Activated naive CD8-positive, alpha-beta T cell treated with anti-CD3 and anti-CD28 coated beads, Interleukin-2, amount 10 ng/mL, durations not matched to agents 7 days and 5 days (primary cell): ENCODE results near the gene CD3E. TPM values are rescaled to one million over a fixed set of nuclear protein-coding genes. Genes with fewer than 3 reads are reported as not detected.
A peak's percentile ranks its signal among the peaks of the same experiment; 100 is the strongest.

Source experiments
- ATAC-seq: fragments of 150-1000 bp; cut with Tn5 transposase; one replicate; pipeline ENCODE4 v1.10.0; 2021; ENCODE audit warnings: low read depth, moderate library complexity
- POLR2A ChIA-PET: fragments of 350-600 bp; sonication (Branson Sonifier 250); formaldehyde crosslinking; loops from one replicate; lab custom pipeline; 2021; ENCODE audit warnings: antibody characterized with exemption; lab: Charles Lee
- DNase-seq: peaks from one replicate; pipeline ENCODE4 v3.0.0; 2021
- H3K27ac Mint-ChIP-seq: one replicate; pipeline ENCODE4 v1.8.0; 2022; ENCODE audit warnings: mild to moderate bottlenecking, mixed read lengths
- H3K27me3 Mint-ChIP-seq: one replicate; pipeline ENCODE4 v1.8.0; 2022; ENCODE audit warnings: mild to moderate bottlenecking, moderate library complexity, mixed read lengths
- H3K36me3 Mint-ChIP-seq: one replicate; pipeline ENCODE4 v1.8.0; 2021; ENCODE audit warnings: mild to moderate bottlenecking, mixed read lengths
- H3K4me1 Mint-ChIP-seq: one replicate; pipeline ENCODE4 v1.8.0; 2021; ENCODE audit warnings: mixed read lengths
- H3K4me3 Mint-ChIP-seq: one replicate; pipeline ENCODE4 v1.8.0; 2022; ENCODE audit warnings: mild to moderate bottlenecking, moderate library complexity, mixed read lengths
- H3K9me3 Mint-ChIP-seq: one replicate; pipeline ENCODE4 v1.8.0; 2021; ENCODE audit warnings: mixed read lengths
- total RNA-seq, 2 experiments: library from RNA; stranded (reverse); gene quantifications; one replicate each; pipeline ENCODE4 v1.2.3, GENCODE V29; 2021

The CD3E gene
- 100 to 1,000 TPM; 607 to 630 TPM for total RNA-seq

DNA sequence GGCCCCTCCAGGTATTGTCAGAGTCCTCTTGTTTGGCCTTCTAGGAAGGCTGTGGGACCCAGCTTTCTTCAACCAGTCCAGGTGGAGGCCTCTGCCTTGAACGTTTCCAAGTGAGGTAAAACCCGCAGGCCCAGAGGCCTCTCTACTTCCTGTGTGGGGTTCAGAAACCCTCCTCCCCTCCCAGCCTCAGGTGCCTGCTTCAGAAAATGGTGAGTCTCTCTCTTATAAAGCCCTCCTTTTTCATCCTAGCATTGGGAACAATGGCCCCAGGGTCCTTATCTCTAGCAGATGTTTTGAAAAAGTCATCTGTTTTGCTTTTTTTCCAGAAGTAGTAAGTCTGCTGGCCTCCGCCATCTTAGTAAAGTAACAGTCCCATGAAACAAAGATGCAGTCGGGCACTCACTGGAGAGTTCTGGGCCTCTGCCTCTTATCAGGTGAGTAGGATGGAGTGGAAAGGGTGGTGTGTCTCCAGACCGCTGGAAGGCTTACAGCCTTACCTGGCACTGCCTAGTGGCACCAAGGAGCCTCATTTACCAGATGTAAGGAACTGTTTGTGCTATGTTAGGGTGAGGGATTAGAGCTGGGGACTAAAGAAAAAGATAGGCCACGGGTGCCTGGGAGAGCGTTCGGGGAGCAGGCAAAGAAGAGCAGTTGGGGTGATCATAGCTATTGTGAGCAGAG lies at the start of gene CD3E:
CD3E (plus strand) TSS at position 163 of the 681 bp plus-strand sequence; CDS start at position 386, 223 bp downstream.
- Mint-ChIP-seq H3K4me3 (peak within 1 kb of the TSS; percentile 96), H3K9me3 (no peaks in the 10 kb centered on the region), H3K27me3 (no peaks in the 10 kb centered on the region), H3K36me3 (peaks cover 41% of the 10 kb centered on the region), H3K27ac (peak within 1 kb of the TSS; percentile 99), H3K4me1 (peaks cover 54% of the 10 kb centered on the region)
- peak; percentile 79 for ATAC-seq
- POLR2A ChIA-PET = interaction anchor here (0.7 to 4.4 kb wide), 17 partner anchors 9 to 134 kb away, joined by 3 to 26 read pairs (median 5); partner anchors contain the start of genes JAML, MPZL2, MPZL3 and UBE4A
- peak; percentile 70 for DNase-seq

DNA sequence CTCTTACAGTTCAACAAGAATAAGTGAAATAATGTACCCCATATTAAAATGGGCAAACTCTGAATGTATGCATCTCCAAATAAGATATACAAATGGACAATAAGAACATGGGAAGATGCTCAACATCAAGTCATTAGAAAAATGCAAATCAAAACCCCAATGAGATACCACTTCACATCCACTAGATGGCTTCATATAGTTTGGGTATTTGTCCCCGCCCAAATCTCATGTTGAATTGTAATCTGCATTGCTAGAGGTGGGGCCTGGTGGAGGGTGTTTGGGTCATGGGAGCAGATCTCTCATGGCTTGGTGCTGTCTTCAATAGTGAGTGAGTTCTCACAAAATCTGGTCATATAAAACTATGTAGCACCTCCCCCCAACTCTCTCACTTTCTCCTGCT lies 46.1 kb upstream of the CD3E start:
- ATAC-seq = peak; percentile 47

DNA sequence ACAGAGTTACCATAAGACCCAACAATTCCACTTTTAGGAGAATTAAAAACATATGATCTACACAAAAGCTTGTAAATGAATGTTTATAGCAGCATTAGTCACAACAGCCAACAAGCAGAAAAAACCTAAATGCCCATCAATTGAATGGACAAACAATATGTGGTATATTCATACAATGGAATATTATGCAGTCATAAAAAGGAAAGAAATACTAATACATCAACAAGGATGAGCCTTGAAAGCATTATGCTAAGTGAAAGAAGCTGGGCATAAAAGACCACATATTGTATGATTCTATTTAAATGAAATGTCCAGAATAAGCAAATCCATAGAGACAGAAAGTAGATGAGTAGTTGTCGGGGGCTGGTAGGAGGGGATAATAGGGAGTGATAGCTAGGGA lies 45.4 kb upstream of the CD3E start:
- Mint-ChIP-seq H3K27ac (peak overlapping the region; percentile 24), H3K4me3 (no peak overlapping the region), H3K9me3 (no peaks in the 10 kb centered on the region), H3K27me3 (no peaks in the 10 kb centered on the region), H3K4me1 (peaks cover 46% of the 10 kb centered on the region), H3K36me3 (peaks cover 47% of the 10 kb centered on the region)
- no peak for DNase-seq
- no peak for ATAC-seq
- POLR2A ChIA-PET = interaction anchor here (0.8 to 1.1 kb wide), 2 partner anchors 35 to 57 kb away, joined by 3 to 4 read pairs; partner anchors contain the start of gene JAML

More for the DNA sequence above, 46.1 kb upstream of the CD3E start:
- POLR2A ChIA-PET = no interaction called here
- Mint-ChIP-seq H3K27ac (no peak overlapping the region), H3K36me3 (peaks cover 47% of the 10 kb centered on the region), H3K27me3 (no peaks in the 10 kb centered on the region), H3K4me1 (peaks cover 40% of the 10 kb centered on the region), H3K9me3 (no peaks in the 10 kb centered on the region), H3K4me3 (no peak overlapping the region)
- no peak for DNase-seq

DNA sequence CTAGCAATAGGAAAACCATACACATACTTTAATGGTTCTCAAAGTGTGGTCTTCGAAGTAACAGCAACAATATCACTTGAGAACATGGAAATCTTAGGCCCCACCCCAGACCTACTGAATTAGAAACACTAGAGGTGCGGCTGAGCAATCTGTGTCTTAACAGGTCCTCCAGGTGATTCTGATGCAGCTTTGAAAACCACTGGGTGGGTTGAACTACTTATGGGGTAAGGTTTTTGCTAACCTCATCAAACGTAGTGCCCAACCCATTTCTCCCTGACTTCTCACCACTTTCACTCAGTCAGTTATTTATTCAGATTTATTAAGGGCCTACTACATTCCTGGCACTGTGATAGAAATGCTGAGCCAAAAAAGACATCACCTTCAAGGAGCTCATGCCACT lies 44.2 kb upstream of the CD3E start:
- POLR2A ChIA-PET = interaction anchor here (0.8 to 1.8 kb wide), 2 partner anchors 24 to 44 kb away, joined by 3 to 7 read pairs; no protein-coding TSS in a partner anchor

DNA sequence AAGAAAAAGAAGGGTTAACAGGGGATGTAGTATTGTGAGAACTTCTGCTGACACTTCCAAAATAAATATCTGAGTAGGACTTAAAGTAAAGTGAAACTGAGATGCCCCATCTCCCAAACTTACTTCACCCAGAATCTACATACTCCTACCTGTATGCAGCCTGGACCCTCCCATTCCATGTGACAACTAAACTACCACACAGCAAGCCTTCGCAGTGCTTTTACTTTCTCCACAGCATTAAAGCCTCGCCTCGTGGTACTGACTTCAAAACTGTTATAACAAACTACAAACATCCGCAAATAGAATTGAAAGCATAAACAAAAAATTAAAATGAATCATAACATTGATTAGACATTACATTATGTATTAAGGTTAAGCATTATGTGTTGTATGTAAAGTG lies 41.4 kb upstream of the CD3E start:
- POLR2A ChIA-PET = interaction anchor here (0.5 to 1.9 kb wide), 7 partner anchors 18 to 822 kb away, joined by 3 to 6 read pairs (median 4); partner anchors contain the start of genes CD3E and UBE4A
- peak overlapping the region; percentile 57 for H3K27ac Mint-ChIP-seq
- H3K4me1 Mint-ChIP-seq = peaks cover 56% of the 10 kb centered on the region

More for the DNA sequence above, 44.2 kb upstream of the CD3E start:
- DNase-seq (no peak), ATAC-seq (peak; percentile 36)
- H3K36me3 Mint-ChIP-seq = peaks cover 40% of the 10 kb centered on the region
- H3K9me3 Mint-ChIP-seq = no peaks in the 10 kb centered on the region
- H3K4me3 Mint-ChIP-seq = no peak overlapping the region
- H3K27ac Mint-ChIP-seq = peak overlapping the region; percentile 46
- H3K27me3 Mint-ChIP-seq = no peaks in the 10 kb centered on the region
- H3K4me1 Mint-ChIP-seq = peaks cover 52% of the 10 kb centered on the region

DNA sequence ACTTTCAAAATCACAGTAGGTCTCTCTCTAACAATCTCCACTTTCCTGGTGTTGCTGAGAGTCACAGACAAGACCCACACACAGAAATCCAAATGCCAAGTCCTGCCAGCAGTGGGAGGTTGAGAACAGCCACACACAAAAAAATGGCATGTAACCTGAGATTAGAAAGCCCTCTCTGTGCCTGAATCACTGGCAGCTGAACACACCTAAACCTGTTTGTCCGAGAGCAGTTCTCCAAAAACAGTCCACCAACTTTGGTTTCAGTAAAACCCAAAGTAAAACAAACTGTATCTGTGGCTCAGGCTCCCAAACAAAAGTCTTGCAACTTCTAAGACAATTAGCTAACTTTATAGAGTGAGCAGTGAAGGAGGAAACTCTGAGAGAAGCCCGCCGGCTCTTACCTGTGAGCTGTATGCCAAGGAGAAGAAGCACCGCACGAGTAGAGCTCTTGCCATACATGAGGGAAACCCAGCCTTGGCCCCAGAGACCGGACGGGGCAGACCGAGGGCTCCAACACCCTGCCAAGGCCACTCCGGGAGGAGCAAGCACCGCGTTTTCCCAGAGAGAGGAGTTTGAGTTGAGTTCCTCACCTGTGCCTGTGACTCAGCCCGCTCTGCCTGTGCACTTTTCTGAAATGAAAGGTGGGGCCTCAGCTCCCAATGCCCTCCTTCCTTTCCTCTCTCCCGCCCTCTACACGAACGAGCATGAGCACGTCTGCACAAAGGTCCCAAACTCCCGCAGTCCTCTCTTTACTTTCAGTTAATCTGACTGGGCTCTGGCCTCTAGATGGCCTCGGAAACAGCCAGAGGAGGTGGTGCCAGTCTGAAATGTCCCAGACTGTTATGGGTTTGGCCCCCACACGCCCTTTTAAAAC lies 40.6 kb upstream of the CD3E start, which contains the start of gene MPZL2:
MPZL2 (minus strand) TSS at position 603 of the 874 bp plus-strand sequence; CDS start at position 459, 144 bp downstream.
- no peaks in the 10 kb centered on the region for H3K27me3 Mint-ChIP-seq
- peaks cover 54% of the 10 kb centered on the region for H3K4me1 Mint-ChIP-seq
- H3K9me3 Mint-ChIP-seq = no peaks in the 10 kb centered on the region
- H3K27ac Mint-ChIP-seq = peak within 1 kb of the TSS; percentile 74
- POLR2A ChIA-PET = interaction anchor here (0.7 to 1.9 kb wide), 12 partner anchors 9 to 95 kb away, joined by 3 to 6 read pairs (median 4); partner anchors contain the start of genes CD3E, JAML, MPZL3 and UBE4A
- H3K36me3 Mint-ChIP-seq = peaks cover 27% of the 10 kb centered on the region
- DNase-seq (peak; percentile 50), ATAC-seq (peak; percentile 74)
- peak within 1 kb of the TSS; percentile 90 for H3K4me3 Mint-ChIP-seq

More for the DNA sequence above, 41.4 kb upstream of the CD3E start:
- Mint-ChIP-seq H3K36me3 (peaks cover 35% of the 10 kb centered on the region), H3K4me3 (peak overlapping the region; percentile 90), H3K9me3 (no peaks in the 10 kb centered on the region), H3K27me3 (no peaks in the 10 kb centered on the region)
- ATAC-seq (no peak), DNase-seq (no peak)

DNA sequence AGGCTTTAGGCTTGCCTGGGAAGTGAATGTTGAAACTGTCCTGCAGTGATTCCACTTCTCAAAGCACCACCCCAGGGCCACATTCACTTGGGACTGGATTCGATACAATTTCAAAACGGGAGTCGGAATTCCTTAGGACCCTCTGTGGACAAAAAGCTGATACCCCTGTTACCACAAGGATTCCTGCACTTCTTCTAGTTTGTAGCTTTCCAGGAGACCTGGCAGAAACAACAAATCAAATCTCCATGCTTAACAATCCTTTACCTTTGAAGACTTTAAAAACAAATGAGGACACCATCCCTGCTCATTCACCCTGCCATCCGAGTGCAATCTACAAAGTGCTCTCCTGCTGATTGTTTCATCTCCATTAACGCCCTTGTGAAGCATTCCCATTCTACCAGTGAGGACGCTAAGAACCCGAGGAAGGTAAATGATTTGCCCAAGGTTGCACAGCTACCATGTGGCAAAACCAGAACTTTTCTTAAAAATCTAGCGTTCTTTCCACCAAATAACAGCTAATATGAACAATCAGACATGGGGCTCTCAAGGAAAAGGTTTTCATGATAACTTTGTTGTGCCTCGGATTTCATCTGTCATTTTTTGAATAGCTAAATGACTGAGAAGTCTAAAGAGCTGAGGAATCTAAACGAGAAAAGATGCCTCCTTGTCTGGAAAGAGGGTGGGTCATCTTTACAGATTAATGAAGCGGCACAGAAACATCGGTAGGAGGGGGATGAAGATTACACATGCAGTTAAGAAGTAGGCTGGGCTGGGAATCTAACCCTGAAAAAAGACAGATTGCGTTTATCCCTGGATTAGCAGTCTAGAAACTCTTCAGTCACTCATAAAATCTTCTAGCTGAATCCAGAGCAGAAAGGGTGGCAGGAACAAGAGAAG lies 39.7 kb upstream of the CD3E start:
- POLR2A ChIA-PET = interaction anchor here (0.7 to 1.8 kb wide), 8 partner anchors 13 to 94 kb away, joined by 3 to 5 read pairs (median 4); partner anchors contain the start of genes JAML, MPZL3 and UBE4A
- H3K4me3 Mint-ChIP-seq = peak overlapping the region; percentile 90

DNA sequence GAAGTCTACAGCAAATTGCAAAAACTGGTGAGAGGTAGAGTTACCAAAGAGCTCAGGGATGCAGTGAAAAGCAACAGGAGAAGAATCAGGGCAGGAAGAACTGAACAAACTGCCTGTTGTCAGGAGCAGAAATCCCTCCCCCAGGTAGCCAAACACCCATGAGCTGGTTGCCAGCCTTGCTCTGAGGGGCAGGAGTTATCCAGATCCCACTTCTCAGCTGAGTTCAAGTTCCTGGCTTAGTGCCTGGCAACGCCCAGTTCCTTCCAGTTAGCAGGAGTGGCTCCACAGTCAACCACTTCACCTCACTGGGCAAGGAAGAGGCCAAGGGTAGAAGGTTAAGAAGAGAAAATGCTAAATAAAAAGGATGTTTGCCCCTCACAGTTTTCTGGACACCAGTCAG lies 38.6 kb upstream of the CD3E start:
- Mint-ChIP-seq H3K9me3 (no peaks in the 10 kb centered on the region), H3K36me3 (peaks cover 13% of the 10 kb centered on the region), H3K4me3 (no peak overlapping the region), H3K27me3 (no peaks in the 10 kb centered on the region), H3K4me1 (peaks cover 39% of the 10 kb centered on the region), H3K27ac (no peak overlapping the region)
- POLR2A ChIA-PET = interaction anchor here (1.6 kb wide), 1 partner anchor 42 kb away, joined by 3 read pairs; no protein-coding TSS in a partner anchor
- DNase-seq (no peak), ATAC-seq (no peak)

More for the DNA sequence above, 39.7 kb upstream of the CD3E start:
- ATAC-seq (no peak), DNase-seq (no peak)
- peaks cover 18% of the 10 kb centered on the region for H3K36me3 Mint-ChIP-seq
- H3K4me1 Mint-ChIP-seq = peaks cover 51% of the 10 kb centered on the region
- no peaks in the 10 kb centered on the region for H3K9me3 Mint-ChIP-seq
- H3K27ac Mint-ChIP-seq = peak overlapping the region; percentile 74
- H3K27me3 Mint-ChIP-seq = no peaks in the 10 kb centered on the region

DNA sequence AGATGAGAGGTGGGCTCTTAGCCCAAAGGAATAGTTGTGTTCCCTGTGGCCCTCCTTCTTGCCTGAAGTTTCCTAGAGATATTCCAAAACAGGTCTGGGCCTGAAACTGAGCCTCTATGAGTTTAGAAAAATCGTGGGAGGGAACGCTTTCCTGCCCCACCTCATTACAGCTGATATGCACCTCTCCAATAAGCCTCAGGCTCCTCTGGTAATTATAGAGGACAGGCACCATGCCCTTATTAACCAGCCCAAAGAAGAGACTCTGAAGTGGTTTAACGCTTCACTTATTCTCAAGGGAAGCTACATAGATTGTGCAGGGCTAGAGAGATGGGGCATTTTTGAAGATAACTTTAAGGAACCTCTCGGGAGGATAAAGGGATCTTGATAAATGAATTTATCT lies 37.0 kb upstream of the CD3E start:
- peaks cover 4% of the 10 kb centered on the region for H3K36me3 Mint-ChIP-seq
- H3K9me3 Mint-ChIP-seq = no peaks in the 10 kb centered on the region
- H3K27me3 Mint-ChIP-seq = no peaks in the 10 kb centered on the region
- H3K4me1 Mint-ChIP-seq = peaks cover 26% of the 10 kb centered on the region
- no peak overlapping the region for H3K27ac Mint-ChIP-seq
- POLR2A ChIA-PET = interaction anchor here (1.0 to 1.2 kb wide), 2 partner anchors 15 to 71 kb away, joined by 3 to 5 read pairs; partner anchors contain the start of gene MPZL3
- no peak for DNase-seq
- no peak for ATAC-seq
- H3K4me3 Mint-ChIP-seq = no peak overlapping the region

DNA sequence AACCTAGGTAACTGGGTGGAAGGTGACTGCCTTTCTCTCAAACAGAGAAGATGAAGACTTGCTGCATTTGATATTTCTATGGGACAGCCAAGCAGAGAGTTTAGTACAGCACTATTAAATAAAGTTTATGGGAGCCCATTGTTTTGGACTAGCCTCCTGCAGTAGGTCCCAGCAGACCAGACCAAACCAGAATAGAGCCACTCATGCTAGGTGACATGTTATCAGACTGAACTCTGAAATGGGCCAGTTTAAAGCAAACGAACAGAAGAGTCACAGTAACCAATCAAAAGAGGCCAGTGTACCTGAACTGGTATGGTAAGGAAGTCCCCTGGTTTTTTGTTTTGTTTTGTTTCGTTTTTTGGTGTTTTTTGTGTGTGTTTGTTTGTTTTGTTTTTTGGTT lies 32.5 kb upstream of the CD3E start:
- Mint-ChIP-seq H3K36me3 (no peaks in the 10 kb centered on the region), H3K4me3 (no peak overlapping the region), H3K9me3 (no peaks in the 10 kb centered on the region), H3K27me3 (no peaks in the 10 kb centered on the region), H3K27ac (no peak overlapping the region), H3K4me1 (peaks cover 20% of the 10 kb centered on the region)
- POLR2A ChIA-PET = no interaction called here
- DNase-seq (no peak), ATAC-seq (no peak)

DNA sequence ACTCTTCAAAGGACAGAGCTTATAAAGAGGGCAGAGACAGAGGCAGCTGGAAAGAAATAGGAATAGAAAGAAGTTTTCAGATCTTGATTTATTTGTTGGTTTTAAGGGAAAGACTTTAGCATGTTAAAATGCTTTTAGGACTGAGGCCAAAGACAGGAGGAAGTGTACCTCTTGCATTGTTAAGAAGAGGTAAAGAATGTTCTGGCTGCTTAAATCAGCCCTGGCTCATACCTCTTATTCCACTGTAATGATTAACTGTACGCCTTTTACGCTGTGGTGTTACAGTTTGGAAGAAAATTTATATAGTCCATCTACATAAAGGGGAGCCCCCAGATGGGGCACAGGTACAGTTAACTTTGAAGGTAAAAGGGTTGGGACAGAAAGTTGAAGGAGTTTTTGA lies 30.3 kb upstream of the CD3E start:
- no peaks in the 10 kb centered on the region for H3K9me3 Mint-ChIP-seq
- H3K27me3 Mint-ChIP-seq = no peaks in the 10 kb centered on the region
- no peaks in the 10 kb centered on the region for H3K36me3 Mint-ChIP-seq
- POLR2A ChIA-PET = no interaction called here
- peaks cover 26% of the 10 kb centered on the region for H3K4me1 Mint-ChIP-seq
- no peak overlapping the region for H3K4me3 Mint-ChIP-seq
- DNase-seq = no peak
- no peak overlapping the region for H3K27ac Mint-ChIP-seq
- no peak for ATAC-seq

DNA sequence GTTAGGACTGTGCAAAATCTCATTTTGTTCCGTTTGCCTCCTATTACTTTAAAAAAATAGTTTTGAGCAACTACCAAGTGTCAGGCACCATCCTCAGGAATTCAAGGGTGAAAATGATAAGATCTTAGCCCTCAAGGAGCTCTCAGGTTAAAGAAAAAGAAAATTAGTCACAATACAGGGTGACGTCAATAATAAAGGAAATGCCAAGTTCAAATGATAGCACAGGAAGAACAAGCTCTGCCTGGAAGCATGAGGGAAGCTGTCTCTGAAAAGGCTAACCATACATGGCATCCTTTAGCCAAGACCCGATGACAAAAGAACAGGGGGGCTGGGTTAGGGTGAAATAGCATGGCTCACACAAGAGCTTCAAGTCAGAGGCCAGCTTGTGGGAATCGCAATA lies 29.4 kb upstream of the CD3E start:
- H3K4me1 Mint-ChIP-seq = peaks cover 28% of the 10 kb centered on the region
- no peak overlapping the region for H3K27ac Mint-ChIP-seq
- no peak for DNase-seq
- H3K36me3 Mint-ChIP-seq = no peaks in the 10 kb centered on the region
- H3K27me3 Mint-ChIP-seq = no peaks in the 10 kb centered on the region
- POLR2A ChIA-PET = interaction anchor here (1.0 to 1.1 kb wide), 2 partner anchors 23 to 73 kb away, joined by 3 read pairs; partner anchors contain the start of gene MPZL3
- no peak overlapping the region for H3K4me3 Mint-ChIP-seq
- H3K9me3 Mint-ChIP-seq = no peaks in the 10 kb centered on the region
- ATAC-seq = peak; percentile 27
